ENCODE results near the gene TNP2.

GRCh38 chr16:11233727-11234376, 35.3 kb downstream of the TNP2 start:
- TF ChIP-seq, protein P1, sequence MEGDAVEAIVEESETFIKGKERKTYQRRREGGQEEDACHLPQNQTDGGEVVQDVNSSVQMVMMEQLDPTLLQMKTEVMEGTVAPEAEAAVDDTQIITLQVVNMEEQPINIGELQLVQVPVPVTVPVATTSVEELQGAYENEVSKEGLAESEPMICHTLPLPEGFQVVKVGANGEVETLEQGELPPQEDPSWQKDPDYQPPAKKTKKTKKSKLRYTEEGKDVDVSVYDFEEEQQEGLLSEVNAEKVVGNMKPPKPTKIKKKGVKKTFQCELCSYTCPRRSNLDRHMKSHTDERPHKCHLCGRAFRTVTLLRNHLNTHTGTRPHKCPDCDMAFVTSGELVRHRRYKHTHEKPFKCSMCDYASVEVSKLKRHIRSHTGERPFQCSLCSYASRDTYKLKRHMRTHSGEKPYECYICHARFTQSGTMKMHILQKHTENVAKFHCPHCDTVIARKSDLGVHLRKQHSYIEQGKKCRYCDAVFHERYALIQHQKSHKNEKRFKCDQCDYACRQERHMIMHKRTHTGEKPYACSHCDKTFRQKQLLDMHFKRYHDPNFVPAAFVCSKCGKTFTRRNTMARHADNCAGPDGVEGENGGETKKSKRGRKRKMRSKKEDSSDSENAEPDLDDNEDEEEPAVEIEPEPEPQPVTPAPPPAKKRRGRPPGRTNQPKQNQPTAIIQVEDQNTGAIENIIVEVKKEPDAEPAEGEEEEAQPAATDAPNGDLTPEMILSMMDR (IDR thresholded peaks at IDR 0.05): no peak
- no peak for TF ChIP-seq POLR2A (IDR thresholded peaks at IDR 0.05)
- TF ChIP-seq EP300 (IDR thresholded peaks at IDR 0.05): no peak

Measured in upper lobe of left lung (tissue), 4 donors.